Kidney epithelial cell (primary cell): ENCODE results near the gene KDM4F. TPM values are rescaled to one million over a fixed set of nuclear protein-coding genes. Genes with fewer than 3 reads are reported as not detected.
A peak's percentile ranks its signal among the peaks of the same experiment; 100 is the strongest.

ENCODE experiments used
- DNase-seq: peaks from one replicate; pipeline ENCODE4 v3.0.0-alpha.2; 2010; ENCODE audit warnings: low read depth
- H3K27me3 ChIP-seq: 2 replicates; pipeline ENCODE4 v1.6.0; 2011; ENCODE audit warnings: low read length; ENCODE audit not compliant: control insufficient read depth, insufficient read depth
- H3K36me3 ChIP-seq: 2 replicates; pipeline ENCODE4 v1.5.1; 2011; ENCODE audit warnings: low read length; ENCODE audit not compliant: control insufficient read depth, insufficient read depth
- H3K4me3 ChIP-seq: 2 replicates; pipeline ENCODE4 v1.5.1; 2011; ENCODE audit warnings: low read depth, mild to moderate bottlenecking, control low read depth, low read length
- CTCF ChIP-seq: IDR thresholded peaks from 2 replicates; pipeline ENCODE4 v1.5.1; 2011; ENCODE audit warnings: mild to moderate bottlenecking, moderate library complexity, low read length, control low read depth, inconsistent platforms; ENCODE audit not compliant: insufficient read depth, poor library complexity, severe bottlenecking
- total RNA-seq: library from RNA; depleted of rRNA; stranded (reverse); fragments of >200 nt; gene quantifications from 2 replicates; pipeline ENCODE4 v1.2.3, GENCODE V29; 2015

The KDM4F gene
- total RNA-seq, 1 donor from 2014 or later, result not detected

- no peaks in the 10 kb centered on the region for H3K27me3 ChIP-seq
- H3K4me3 ChIP-seq, result peak overlapping the region; percentile 76
- DNase-seq, result no peak
- no peak for TF ChIP-seq CTCF
- H3K36me3 ChIP-seq, result no peaks in the 10 kb centered on the region
Observed at GRCh38 chr11:95088946-95089619, 39.9 kb downstream of the KDM4F start.

- H3K36me3 ChIP-seq, result no peaks in the 10 kb centered on the region
- H3K4me3 ChIP-seq, result peak within 1 kb of the TSS; percentile 76
- H3K27me3 ChIP-seq, result no peaks in the 10 kb centered on the region
- DNase-seq, result no peak
- TF ChIP-seq CTCF, result peak; percentile 17
Observed at GRCh38 chr11:95089620-95090542, 40.7 kb downstream of the KDM4F start, which contains the start of gene ENDOD1. Gene ENDOD1 (plus strand): TSS chr11:95089846. CDS start chr11:95089928, 82 bp downstream.

GRCh38 chr11:95091663-95092180 is 42.5 kb downstream of the KDM4F start:
- TF ChIP-seq CTCF, result no peak
- Histone ChIP-seq H3K27me3 (no peaks in the 10 kb centered on the region), H3K36me3 (no peaks in the 10 kb centered on the region), H3K4me3 (no peak overlapping the region)
- no peak for DNase-seq

- H3K27me3 ChIP-seq, result no peaks in the 10 kb centered on the region
- no peak overlapping the region for H3K4me3 ChIP-seq
- no peaks in the 10 kb centered on the region for H3K36me3 ChIP-seq
- DNase-seq, result no peak
- peak; percentile 56 for TF ChIP-seq CTCF
Observed at GRCh38 chr11:95092549-95093324, 43.5 kb downstream of the KDM4F start.

- Histone ChIP-seq H3K4me3 (no peak overlapping the region), H3K36me3 (no peaks in the 10 kb centered on the region), H3K27me3 (no peaks in the 10 kb centered on the region)
- no peak for DNase-seq
- no peak for TF ChIP-seq CTCF
Observed at GRCh38 chr11:95093548-95093947, 44.3 kb downstream of the KDM4F start.
